GM23338 (cell line): ENCODE measurements around the gene TUFT1. TPM values are rescaled to one million over a fixed set of nuclear protein-coding genes. Genes with fewer than 3 reads are reported as not detected.

Source experiments
- ATAC-seq: fragments of 200-7000 bp; cut with Tn5 transposase; 3 replicates; pipeline ENCODE4 v1.9.1; 2020
- DNase-seq: peaks from one replicate; pipeline ENCODE4 v3.0.0-alpha.2; 2015; ENCODE audit warnings: low spot score
- H2AFZ ChIP-seq: fragments of 200-600 bp; sonication (generic); 2 replicates; pipeline ENCODE4 v1.8.0; 2016; ENCODE audit warnings: antibody characterized with exemption, mild to moderate bottlenecking, moderate library complexity
- H3F3A ChIP-seq: fragments of 200-600 bp; sonication (generic); replicated peaks from 2 replicates; pipeline ENCODE4 v1.8.0; 2017; ENCODE audit warnings: antibody characterized with exemption, mixed run types, low read depth
- H3K27ac ChIP-seq: fragments of 200-600 bp; sonication (generic); 2 replicates; pipeline ENCODE4 v1.6.1; 2016; ENCODE audit warnings: low read depth
- H3K27me3 ChIP-seq: fragments of 200-600 bp; sonication (generic); 2 replicates; pipeline ENCODE4 v1.8.0; 2016; ENCODE audit warnings: mild to moderate bottlenecking, mixed run types, moderate library complexity; ENCODE audit not compliant: insufficient read depth
- H3K36me3 ChIP-seq: fragments of 200-600 bp; sonication (generic); 2 replicates; pipeline ENCODE4 v1.8.0; 2016; ENCODE audit warnings: mild to moderate bottlenecking; ENCODE audit not compliant: insufficient read depth
- H3K4me1 ChIP-seq: fragments of 200-600 bp; sonication (generic); 2 replicates; pipeline ENCODE4 v1.8.0; 2016; ENCODE audit warnings: mild to moderate bottlenecking, moderate library complexity; ENCODE audit not compliant: insufficient read depth
- H3K4me2 ChIP-seq: fragments of 200-600 bp; sonication (generic); 2 replicates; pipeline ENCODE4 v1.7.1; 2017; ENCODE audit warnings: mixed run types
- H3K4me3 ChIP-seq: fragments of 200-600 bp; sonication (generic); 2 replicates; pipeline ENCODE4 v1.6.1; 2016; ENCODE audit warnings: mixed run types
- H3K79me2 ChIP-seq: fragments of 200-600 bp; sonication (generic); replicated peaks from 2 replicates; pipeline ENCODE4 v1.8.0; 2017; ENCODE audit warnings: mild to moderate bottlenecking; ENCODE audit not compliant: insufficient read depth
- H3K9me2 ChIP-seq: fragments of 200-600 bp; sonication (generic); 2 replicates; pipeline ENCODE4 v1.8.0; 2017; ENCODE audit not compliant: insufficient read depth
- H4K20me1 ChIP-seq: fragments of 200-600 bp; sonication (generic); replicated peaks from 2 replicates; pipeline ENCODE4 v1.8.0; 2017; ENCODE audit warnings: mild to moderate bottlenecking; ENCODE audit not compliant: insufficient read depth
- H3K27ac Mint-ChIP-seq: 2 replicates; pipeline ENCODE4 v1.8.0; 2020; ENCODE audit warnings: inconsistent platforms, mild to moderate bottlenecking, moderate library complexity, mixed read lengths
- H3K27me3 Mint-ChIP-seq: 3 replicates; pipeline ENCODE4 v1.8.0; 2022; ENCODE audit warnings: low read depth, mild to moderate bottlenecking, moderate library complexity, mixed read lengths, inconsistent platforms; ENCODE audit not compliant: insufficient read depth, poor library complexity
- H3K36me3 Mint-ChIP-seq: 3 replicates; pipeline ENCODE4 v1.8.0; 2021; ENCODE audit warnings: low read depth, mild to moderate bottlenecking, inconsistent platforms, moderate library complexity, mixed read lengths
- H3K4me1 Mint-ChIP-seq: 3 replicates; pipeline ENCODE4 v1.8.0; 2020; ENCODE audit warnings: mild to moderate bottlenecking, inconsistent platforms, mixed read lengths
- H3K4me3 Mint-ChIP-seq: 3 replicates; pipeline ENCODE4 v1.8.0; 2021; ENCODE audit warnings: moderate library complexity, mild to moderate bottlenecking, inconsistent platforms, mixed read lengths
- H3K9me3 Mint-ChIP-seq: 3 replicates; pipeline ENCODE4 v1.8.0; 2020; ENCODE audit warnings: moderate library complexity, mild to moderate bottlenecking, inconsistent platforms, mixed read lengths
- CREB1 ChIP-seq: fragments of 250-450 bp; sonication (Bioruptor Pico); IDR thresholded peaks from 2 replicates; pipeline ENCODE4 v1.5.0; 2020; ENCODE audit warnings: low read depth, mild to moderate bottlenecking, moderate library complexity
- ETS1 ChIP-seq: IDR thresholded peaks from 2 replicates; pipeline ENCODE4 v1.6.1; 2016; ENCODE audit warnings: antibody characterized with exemption
- EZH2 ChIP-seq: fragments of 200-600 bp; sonication (generic); IDR thresholded peaks from one replicate; pipeline ENCODE4 v1.8.0; 2017; ENCODE audit warnings: antibody characterized with exemption, mild to moderate bottlenecking, low read depth; ENCODE audit not compliant: unreplicated experiment
- EZH2phosphoT487 ChIP-seq: fragments of 200-600 bp; sonication (generic); IDR thresholded peaks from one replicate; pipeline ENCODE4 v1.8.1; 2018; ENCODE audit warnings: antibody characterized with exemption; ENCODE audit not compliant: unreplicated experiment
- NANOG ChIP-seq: IDR thresholded peaks from 2 replicates; pipeline ENCODE4 v1.6.1; 2016; ENCODE audit warnings: antibody characterized with exemption, borderline replicate concordance
- POLR2AphosphoS5 ChIP-seq: IDR thresholded peaks from 2 replicates; pipeline ENCODE4 v1.6.1; 2016; ENCODE audit warnings: antibody characterized with exemption, low read depth
- polyA plus RNA-seq: library from polyadenylated mRNA; unstranded; fragments of >200 nt; fragmentation: Nextera tagmentation; extraction: Ambion mirVana; gene quantifications from 2 replicates; pipeline ENCODE4 v1.2.1, GENCODE V29; 2016
- total RNA-seq: library from RNA; depleted of rRNA; stranded (reverse); fragments of >200 nt; shearing (Covaris generic); gene quantifications from 2 replicates; pipeline ENCODE4 v1.2.3, GENCODE V29; 2014
- TF ChIP-seq, protein P1 (sequence below), 2 experiments: fragments of 200-600 bp in 1 of 2; sonication (generic) in 1 of 2; conservative IDR thresholded peaks; 2 replicates each; pipeline versions ENCODE4 v1.5.1 to v1.6.1; 2016 to 2017; ENCODE audit warnings: antibody characterized with exemption in 2 of 2, low read depth in 2 of 2, mild to moderate bottlenecking in 2 of 2, moderate library complexity in 1 of 2

TUFT1 gene
- total and polyA plus RNA-seq, 2 experiments from 2014 or later: 6.0 to 11.9 TPM

DNA sequence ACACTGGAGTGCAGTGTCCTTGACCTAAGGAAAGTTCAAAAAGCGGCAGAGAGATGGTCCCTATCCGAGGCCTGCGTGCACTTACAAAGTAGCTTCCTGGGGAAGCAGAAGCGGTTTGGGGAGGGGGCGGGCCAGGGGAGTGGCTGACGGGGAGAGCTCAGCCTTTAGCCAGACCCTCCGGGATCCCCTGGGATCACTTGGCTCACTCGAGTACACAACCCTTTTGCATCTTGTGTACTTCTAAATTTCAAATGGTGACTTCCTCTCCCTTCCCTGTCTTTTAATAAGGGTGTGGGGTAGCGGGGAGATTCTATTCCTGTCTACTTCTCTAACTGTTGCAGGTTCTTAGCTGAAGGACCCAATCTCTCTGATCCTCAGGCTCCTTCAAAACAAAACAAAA, 53.6 kb downstream of the TUFT1 start (continued):
- no peak for TF ChIP-seq POLR2AphosphoS5
- no peak for TF ChIP-seq ETS1
- TF ChIP-seq, protein P1, sequence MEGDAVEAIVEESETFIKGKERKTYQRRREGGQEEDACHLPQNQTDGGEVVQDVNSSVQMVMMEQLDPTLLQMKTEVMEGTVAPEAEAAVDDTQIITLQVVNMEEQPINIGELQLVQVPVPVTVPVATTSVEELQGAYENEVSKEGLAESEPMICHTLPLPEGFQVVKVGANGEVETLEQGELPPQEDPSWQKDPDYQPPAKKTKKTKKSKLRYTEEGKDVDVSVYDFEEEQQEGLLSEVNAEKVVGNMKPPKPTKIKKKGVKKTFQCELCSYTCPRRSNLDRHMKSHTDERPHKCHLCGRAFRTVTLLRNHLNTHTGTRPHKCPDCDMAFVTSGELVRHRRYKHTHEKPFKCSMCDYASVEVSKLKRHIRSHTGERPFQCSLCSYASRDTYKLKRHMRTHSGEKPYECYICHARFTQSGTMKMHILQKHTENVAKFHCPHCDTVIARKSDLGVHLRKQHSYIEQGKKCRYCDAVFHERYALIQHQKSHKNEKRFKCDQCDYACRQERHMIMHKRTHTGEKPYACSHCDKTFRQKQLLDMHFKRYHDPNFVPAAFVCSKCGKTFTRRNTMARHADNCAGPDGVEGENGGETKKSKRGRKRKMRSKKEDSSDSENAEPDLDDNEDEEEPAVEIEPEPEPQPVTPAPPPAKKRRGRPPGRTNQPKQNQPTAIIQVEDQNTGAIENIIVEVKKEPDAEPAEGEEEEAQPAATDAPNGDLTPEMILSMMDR (conservative IDR thresholded peaks at IDR 0.05; ENCODE audit: low read depth in 2 of 2): no peak
- no peak for TF ChIP-seq NANOG
- no peak for TF ChIP-seq EZH2
- TF ChIP-seq CREB1: no peak

- Histone ChIP-seq H3K79me2 (no peaks in the 10 kb centered on the region), H3K9me2 (no peaks in the 10 kb centered on the region), H4K20me1 (no peaks in the 10 kb centered on the region), H3K4me2 (peak overlapping the region; percentile 86), H2AFZ (peak overlapping the region; percentile 96), H3K36me3 (no peaks in the 10 kb centered on the region), H3K4me3 (peak overlapping the region; percentile 60), H3K27ac (peak overlapping the region; percentile 85), H3K27me3 (0 out of 2 replicates have a peak, but pooled peaks cover 5% of the 10 kb centered on the region), H3F3A (no peaks in the 10 kb centered on the region), H3K4me1 (no peaks in the 10 kb centered on the region)
- H3K9me3 Mint-ChIP-seq: peaks cover 13% of the 10 kb centered on the region
- DNase-seq: peak; percentile 95
- peaks cover 6% of the 10 kb centered on the region for H3K27me3 Mint-ChIP-seq
- H3K4me1 Mint-ChIP-seq: peaks cover 6% of the 10 kb centered on the region
- peak overlapping the region; percentile 78 for H3K4me3 Mint-ChIP-seq
- peaks cover 3% of the 10 kb centered on the region; the same call in 1 of the 3 replicates for H3K36me3 Mint-ChIP-seq
- H3K27ac Mint-ChIP-seq: no peak overlapping the region
- peak; percentile 99 for ATAC-seq
- TF ChIP-seq, protein P1 (conservative IDR thresholded peaks at IDR 0.05; ENCODE audit: low read depth in 2 of 2): peak; percentile 90 to 98
- TF ChIP-seq EZH2phosphoT487: no peak
Observed at GRCh38 chr1:151594143-151594625, 54.1 kb downstream of the TUFT1 start.
